ENCODE data around the gene TBL1Y.

- TF ChIP-seq CTCF (IDR thresholded peaks at IDR 0.05; ENCODE audit: low read depth, low read length) (no peak), EZH2phosphoT487 (IDR thresholded peaks at IDR 0.05; ENCODE audit: low read depth) (no peak)
Observed at GRCh38 chrY:7040662-7041061, 130.2 kb downstream of the TBL1Y start.

Measured in OCI-LY3 (cell line).